Measurements from ENCODE around the gene SYPL2. TPM values are rescaled to one million over a fixed set of nuclear protein-coding genes. Genes with fewer than 3 reads are reported as not detected.
"Not testable (repeated sequence)": the region's sequence is repeated elsewhere in the genome, so short reads cannot be mapped to it uniquely, and the experiment has no call there.

The SYPL2 gene
- total RNA-seq, 4 donors from 2014 or later = 0.15 to 0.79 (median 0.19) TPM; not detected in 1

DNA sequence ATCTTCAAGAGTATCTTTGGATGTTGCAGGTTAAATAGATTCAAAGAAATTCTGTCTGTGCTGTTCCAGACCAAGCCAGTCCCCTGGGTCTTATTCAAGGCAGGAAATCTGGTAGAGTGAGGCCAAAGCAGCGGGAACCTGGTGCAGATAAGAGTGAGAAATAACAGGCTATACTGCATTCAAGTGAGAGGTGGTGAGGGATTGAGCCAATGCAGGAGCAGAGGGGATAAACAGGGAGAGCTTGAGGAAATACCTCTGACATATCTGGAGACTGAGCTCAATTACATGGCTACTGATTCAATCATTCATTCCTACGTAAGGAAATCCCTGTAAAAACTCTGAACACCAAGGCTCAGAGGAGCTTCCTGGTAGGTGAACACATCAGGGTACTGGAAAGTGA is 22.9 kb upstream of the SYPL2 start:
- DNase-seq = no peak
- Histone ChIP-seq H3K4me1 (no peaks in the 10 kb centered on the region), H3K27me3 (peaks cover 0 to 59% (median 2%) of the 10 kb centered on the region in 4 donors), H3K9me3 (no peaks in the 10 kb centered on the region), H3K4me3 (no peak overlapping the region), H3K36me3 (no peaks in the 10 kb centered on the region), H3K27ac (no peak overlapping the region)
- TF ChIP-seq POLR2A (IDR thresholded peaks at IDR 0.05) (no peak), CTCF (IDR thresholded peaks at IDR 0.05) (no peak)
- WGBS, 2 donors = 46 to 63% methylated on average over 2 of the region's 2 CpGs
- intact Hi-C loops (cut with DNase I) = no loop called here

DNA sequence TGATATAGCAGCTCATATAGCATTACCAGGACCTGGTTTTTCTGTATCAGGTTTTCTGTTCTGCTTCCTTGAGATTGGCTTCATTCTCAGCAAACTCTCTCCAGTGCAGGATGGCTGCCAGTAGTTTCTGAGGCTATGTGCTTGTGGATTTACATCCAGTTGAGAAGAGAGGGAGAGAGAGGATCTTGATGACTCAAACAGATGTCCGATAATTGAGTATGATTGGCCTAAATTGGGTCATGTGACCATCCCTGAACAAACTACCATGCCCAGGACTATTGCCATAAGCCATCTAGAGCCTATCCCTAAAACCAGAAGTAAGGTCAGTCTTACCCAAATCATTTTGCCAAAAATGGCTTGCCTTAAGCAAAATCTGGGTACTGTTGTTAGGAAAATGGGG is 22.0 kb upstream of the SYPL2 start:
- Histone ChIP-seq H3K27ac (no peak overlapping the region), H3K27me3 (peaks cover 0 to 59% (median 2%) of the 10 kb centered on the region in 4 donors), H3K36me3 (no peaks in the 10 kb centered on the region), H3K4me3 (no peak overlapping the region), H3K4me1 (no peaks in the 10 kb centered on the region), H3K9me3 (no peaks in the 10 kb centered on the region)
- TF ChIP-seq CTCF (IDR thresholded peaks at IDR 0.05) = no peak
- no peak for TF ChIP-seq POLR2A (IDR thresholded peaks at IDR 0.05)
- 80 to 92% methylated on average over 1 of the region's 1 CpG for WGBS, 2 donors
- no peak for DNase-seq
- intact Hi-C loops (cut with DNase I) = no loop called here

DNA sequence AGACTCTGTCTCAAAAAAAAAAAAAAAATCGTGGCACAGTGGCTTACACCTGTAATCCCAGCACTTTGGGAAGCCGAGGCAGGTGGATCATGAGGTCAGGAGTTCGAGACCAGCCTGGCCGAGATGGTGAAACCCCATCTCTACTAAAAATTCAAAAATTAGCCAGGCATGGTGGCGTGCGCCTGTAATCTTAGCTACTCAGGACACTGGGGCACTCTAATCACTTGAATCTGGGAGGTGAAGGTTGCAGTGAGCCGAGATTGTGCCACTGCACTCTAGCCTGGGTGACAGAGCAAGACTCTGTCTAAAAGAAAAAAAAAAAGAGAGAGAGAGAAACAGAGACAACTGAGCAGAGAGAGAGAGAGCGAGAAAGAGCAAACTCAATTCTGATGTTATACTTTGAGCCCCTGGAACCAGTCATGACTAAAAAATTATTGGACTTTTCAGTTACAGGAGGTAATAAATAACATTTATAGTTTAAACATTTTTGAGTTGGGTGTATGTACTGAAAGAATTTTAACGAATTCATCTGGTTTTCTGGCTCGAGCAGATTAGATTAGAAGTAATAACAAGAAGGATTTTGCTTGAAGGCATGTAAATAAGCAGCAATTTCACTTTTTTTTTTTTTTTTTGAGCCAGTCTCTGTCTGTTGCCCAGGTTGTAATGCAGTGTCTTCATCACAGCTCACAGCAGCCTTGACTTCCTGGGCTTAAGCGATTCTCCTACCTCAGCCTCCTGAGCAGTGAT is 20.2 kb upstream of the SYPL2 start:
- H3K9me3 ChIP-seq; intact Hi-C loops (cut with DNase I); H3K4me3 ChIP-seq; H3K4me1 ChIP-seq; DNase-seq; H3K27ac ChIP-seq; H3K36me3 ChIP-seq: not testable (repeated sequence)
- 63 to 66% methylated on average over 9 to 11 of the region's 11 CpGs for WGBS, 2 donors
- peaks cover 0 to 75% (median 2%) of the 10 kb centered on the region in 4 donors for H3K27me3 ChIP-seq

DNA sequence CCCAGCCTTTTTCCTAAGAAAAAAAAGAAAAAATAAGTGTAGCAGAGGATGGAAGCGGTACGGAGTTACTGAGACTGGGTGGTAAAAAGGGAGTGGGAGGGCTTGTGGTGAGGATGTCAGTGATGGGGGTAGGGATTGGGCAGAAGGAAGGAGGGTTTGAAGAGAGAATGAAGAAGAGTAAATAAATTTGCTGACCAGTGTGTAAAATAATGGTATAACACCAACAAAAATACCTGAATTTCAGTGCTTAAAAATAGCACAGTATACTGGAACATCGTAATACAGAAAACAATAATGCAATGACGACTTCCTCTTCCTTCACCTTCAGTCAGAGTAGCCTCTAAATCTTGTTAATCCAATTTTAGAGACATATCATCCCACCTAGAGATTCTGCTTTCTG is 18.8 kb upstream of the SYPL2 start:
- WGBS, 2 donors = 57 to 60% methylated on average over 4 of the region's 4 CpGs
- DNase-seq = no peak
- Histone ChIP-seq H3K4me1 (no peaks in the 10 kb centered on the region), H3K27me3 (peaks cover 0 to 79% (median 2%) of the 10 kb centered on the region in 4 donors), H3K27ac (no peak overlapping the region), H3K4me3 (no peak overlapping the region), H3K9me3 (no peaks in the 10 kb centered on the region), H3K36me3 (no peaks in the 10 kb centered on the region)
- TF ChIP-seq POLR2A (IDR thresholded peaks at IDR 0.05) (no peak), CTCF (IDR thresholded peaks at IDR 0.05) (no peak)
- intact Hi-C loops (cut with DNase I) = no loop called here

DNA sequence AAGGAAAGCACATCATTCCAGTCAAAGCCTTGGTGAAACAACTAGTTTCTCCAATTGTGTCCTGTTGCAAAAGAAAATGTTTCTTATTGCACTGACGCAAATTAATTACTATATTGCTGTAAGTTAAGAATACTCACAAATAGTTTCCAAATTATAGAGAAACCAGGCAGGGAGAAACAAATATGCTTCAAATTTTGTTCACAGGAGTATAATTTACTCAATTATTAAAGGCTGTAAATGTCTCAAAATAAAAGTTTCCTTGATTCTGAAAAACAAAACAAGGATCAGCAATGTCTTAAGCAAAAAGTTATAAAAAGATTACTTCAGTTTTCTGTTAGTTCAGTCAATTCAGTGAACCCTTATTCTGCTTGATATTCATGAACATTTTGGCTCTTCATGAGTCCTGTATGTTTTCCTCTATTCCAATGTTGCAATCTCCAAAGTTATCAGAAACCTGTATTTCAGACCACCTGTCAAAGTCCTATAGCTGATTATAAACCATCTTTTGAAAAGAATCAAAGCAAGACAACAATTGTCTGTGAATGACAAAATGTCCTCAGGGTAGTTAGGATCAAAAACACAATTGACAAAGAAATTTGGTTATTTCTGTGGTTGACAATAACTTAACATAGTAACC is 11.7 kb upstream of the SYPL2 start:
- Histone ChIP-seq H3K27ac (no peak overlapping the region), H3K9me3 (no peaks in the 10 kb centered on the region), H3K27me3 (peaks cover 0 to 40% (median 0%) of the 10 kb centered on the region in 4 donors), H3K36me3 (no peaks in the 10 kb centered on the region), H3K4me1 (no peaks in the 10 kb centered on the region), H3K4me3 (no peak overlapping the region)
- no peak for TF ChIP-seq POLR2A (IDR thresholded peaks at IDR 0.05)
- TF ChIP-seq CTCF (IDR thresholded peaks at IDR 0.05) = no peak
- no peak for DNase-seq
- WGBS, 2 donors = 89 to 100% methylated on average over 1 of the region's 1 CpG
- intact Hi-C loops (cut with DNase I) = no loop called here

Measured in esophagus squamous epithelium (tissue), 5 donors.